Activated naive CD8-positive, alpha-beta T cell treated with anti-CD3 and anti-CD28 coated beads, Interleukin-2, amount 50 U/mL, for 16 hours (primary cell): ENCODE results near the gene M1AP.

ENCODE experiments used
- DNase-seq: peaks from one replicate; pipeline ENCODE4 v3.0.0-alpha.2; 2020; ENCODE audit warnings: low read depth, low spot score

The M1AP gene

GRCh38 chr2:74597410-74597809 is 50.7 kb downstream of the M1AP start:
- no peak for DNase-seq

- DNase-seq = no peak
Measured at GRCh38 chr2:74596584-74596983, 51.5 kb downstream of the M1AP start.

GRCh38 chr2:74593826-74594772 is 54.0 kb downstream of the M1AP start:
- DNase-seq = no peak

- no peak for DNase-seq
Measured at GRCh38 chr2:74588664-74589063, 59.5 kb downstream of the M1AP start.

GRCh38 chr2:74587664-74588277 is 60.4 kb downstream of the M1AP start:
- DNase-seq = peak; percentile 21

- no peak for DNase-seq
Measured at GRCh38 chr2:74585406-74586185, 62.5 kb downstream of the M1AP start.

- no peak for DNase-seq
Measured at GRCh38 chr2:74584088-74584645, 64.0 kb downstream of the M1AP start.

- no peak for DNase-seq
Measured at GRCh38 chr2:74583504-74583903, 64.6 kb downstream of the M1AP start.

GRCh38 chr2:74582184-74582583 is 65.9 kb downstream of the M1AP start:
- DNase-seq = no peak

GRCh38 chr2:74581463-74581862 is 66.7 kb downstream of the M1AP start:
- no peak for DNase-seq

GRCh38 chr2:74578408-74578807 is 69.7 kb downstream of the M1AP start:
- no peak for DNase-seq

GRCh38 chr2:74577448-74577847 is 70.7 kb downstream of the M1AP start:
- no peak for DNase-seq

- no peak for DNase-seq
Measured at GRCh38 chr2:74576863-74577229, 71.3 kb downstream of the M1AP start.

GRCh38 chr2:74576211-74576862 is 71.8 kb downstream of the M1AP start:
- no peak for DNase-seq

GRCh38 chr2:74575320-74575719 is 72.8 kb downstream of the M1AP start:
- DNase-seq = no peak

GRCh38 chr2:74573747-74574562 is 74.2 kb downstream of the M1AP start:
- DNase-seq = no peak

GRCh38 chr2:74572178-74572925 is 75.8 kb downstream of the M1AP start:
- no peak for DNase-seq

GRCh38 chr2:74571058-74571457 is 77.1 kb downstream of the M1AP start:
- DNase-seq = no peak

- DNase-seq = no peak
Measured at GRCh38 chr2:74569686-74570085, 78.4 kb downstream of the M1AP start.

- DNase-seq = no peak
Measured at GRCh38 chr2:74567881-74568280, 80.2 kb downstream of the M1AP start.
